Esophagus muscularis mucosa (tissue), 4 donors: ENCODE results near the gene EML6. TPM values are rescaled to one million over a fixed set of nuclear protein-coding genes. Genes with fewer than 3 reads are reported as not detected.
"Not testable (repeated sequence)": the region's sequence is repeated elsewhere in the genome, so short reads cannot be mapped to it uniquely, and the experiment has no call there.

ENCODE experiments used
- DNase-seq: peaks from one replicate; pipeline ENCODE4 v3.0.0-alpha.2; 2017; ENCODE audit errors: extremely low spot score
- H3K27ac ChIP-seq, 4 donors: fragments of 200-600 bp; sonication (generic); replicated peaks in 1 of 4; 1 replicate in 3 of 4; 2 replicates in 1 of 4; pipeline ENCODE4 v1.5.1; 2016 to 2019; ENCODE audit warnings: mild to moderate bottlenecking in 1 of 4
- H3K27me3 ChIP-seq, 4 donors: fragments of 200-600 bp; sonication (generic); one replicate each; pipeline versions ENCODE4 v1.5.1 to v1.6.0; 2016 to 2019
- H3K36me3 ChIP-seq, 4 donors: fragments of 200-600 bp; sonication (generic); one replicate each; pipeline ENCODE4 v1.5.1; 2016 to 2019
- H3K4me1 ChIP-seq, 4 donors: fragments of 200-600 bp; sonication (generic); one replicate each; pipeline ENCODE4 v1.5.1; 2016 to 2019
- H3K4me3 ChIP-seq, 4 donors: fragments of 200-600 bp; sonication (generic); 1 replicate in 2 of 4; 2 replicates in 2 of 4; pipeline ENCODE4 v1.5.1; 2016 to 2019; ENCODE audit warnings: mild to moderate bottlenecking in 4 of 4, moderate library complexity in 1 of 4
- H3K9me3 ChIP-seq, 4 donors: fragments of 200-600 bp; sonication (generic); 1 replicate in 3 of 4; 2 replicates in 1 of 4; pipeline ENCODE4 v1.5.1; 2016 to 2019
- EP300 ChIP-seq: sonication (generic); formaldehyde crosslinking; IDR thresholded peaks from one replicate; pipeline ENCODE4 v1.6.1; 2017; ENCODE audit warnings: antibody characterized with exemption
- POLR2A ChIP-seq: fragments of 450-650 bp; IDR thresholded peaks from one replicate; pipeline ENCODE4 v1.6.1; 2017; ENCODE audit warnings: antibody characterized with exemption, moderate library complexity, mild to moderate bottlenecking, low read depth
- POLR2AphosphoS5 ChIP-seq, 2 donors: sonication (generic); formaldehyde crosslinking; IDR thresholded peaks; one replicate each; pipeline ENCODE4 v1.6.1; 2017; ENCODE audit warnings: antibody characterized with exemption in 2 of 2
- WGBS: methylation state at CpG from one replicate; pipeline ENCODE4 v1.1.5; 2018; 5-methylcytosine and 5-hydroxymethylcytosine counted together
- intact Hi-C: fragments of 100-400 bp; cut with DNase I; formaldehyde crosslinking; loops from one replicate; pipeline ENCODE4 v1.15.1; 2023
- total RNA-seq, 4 donors: library from RNA; depleted of rRNA; stranded (reverse); fragments of >200 nt; gene quantifications; one replicate each; pipeline versions ENCODE4 v1.1.0 to v1.2.1, GENCODE V29; 2016
- TF ChIP-seq, protein P1 (sequence below), 3 experiments: fragments of 200-600 bp in 2 of 3; fragments of 450-650 bp in 1 of 3; sonication (generic) in 2 of 3; IDR thresholded peaks; one replicate each; pipeline ENCODE4 v1.5.1; 2017 to 2019; ENCODE audit warnings: antibody characterized with exemption in 3 of 3, mild to moderate bottlenecking in 2 of 3, moderate library complexity in 1 of 3

EML6 gene
- total RNA-seq, 4 donors from 2014 or later, result 0.75 to 4.6 (median 0.89) TPM

DNA sequence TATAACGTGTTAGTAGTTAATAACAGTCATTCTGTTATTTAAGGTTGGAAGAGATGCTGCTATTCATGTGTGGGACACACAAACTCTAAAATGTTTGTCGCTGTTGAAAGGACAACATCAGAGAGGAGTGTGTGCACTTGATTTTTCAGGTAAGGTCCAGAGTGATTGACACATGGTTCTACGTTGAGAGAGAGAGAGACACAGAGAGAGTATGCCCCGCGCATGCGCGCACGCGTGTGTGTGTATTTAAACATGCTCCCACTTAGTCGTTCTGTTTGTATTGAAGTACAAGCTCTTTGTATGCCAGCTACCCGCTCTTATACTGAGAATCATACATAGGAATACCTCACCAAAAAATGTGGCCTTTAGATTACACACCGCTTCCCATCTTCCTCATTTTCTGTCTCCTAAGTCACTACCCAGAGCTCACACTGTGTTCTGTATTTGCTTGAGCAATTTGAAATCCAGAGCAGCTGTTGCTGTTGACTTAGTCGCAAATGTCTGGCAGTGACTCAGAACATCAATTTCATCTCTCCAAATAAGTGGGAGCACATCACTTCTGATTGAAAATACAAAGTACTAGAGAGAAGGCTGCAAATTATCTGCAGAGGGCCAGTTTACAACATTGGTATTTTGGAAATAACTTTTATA lies 148.1 kb downstream of the EML6 start:
- no peak for DNase-seq
- Histone ChIP-seq H3K4me1 (no peaks in the 10 kb centered on the region), H3K4me3 (no peak overlapping the region), H3K27ac (no peak overlapping the region), H3K36me3 (no peaks in the 10 kb centered on the region), H3K27me3 (no peaks in the 10 kb centered on the region), H3K9me3 (no peaks in the 10 kb centered on the region)
- TF ChIP-seq POLR2AphosphoS5 (IDR thresholded peaks at IDR 0.05) (no peak), POLR2A (no peak), EP300 (no peak)
- TF ChIP-seq, protein P1, sequence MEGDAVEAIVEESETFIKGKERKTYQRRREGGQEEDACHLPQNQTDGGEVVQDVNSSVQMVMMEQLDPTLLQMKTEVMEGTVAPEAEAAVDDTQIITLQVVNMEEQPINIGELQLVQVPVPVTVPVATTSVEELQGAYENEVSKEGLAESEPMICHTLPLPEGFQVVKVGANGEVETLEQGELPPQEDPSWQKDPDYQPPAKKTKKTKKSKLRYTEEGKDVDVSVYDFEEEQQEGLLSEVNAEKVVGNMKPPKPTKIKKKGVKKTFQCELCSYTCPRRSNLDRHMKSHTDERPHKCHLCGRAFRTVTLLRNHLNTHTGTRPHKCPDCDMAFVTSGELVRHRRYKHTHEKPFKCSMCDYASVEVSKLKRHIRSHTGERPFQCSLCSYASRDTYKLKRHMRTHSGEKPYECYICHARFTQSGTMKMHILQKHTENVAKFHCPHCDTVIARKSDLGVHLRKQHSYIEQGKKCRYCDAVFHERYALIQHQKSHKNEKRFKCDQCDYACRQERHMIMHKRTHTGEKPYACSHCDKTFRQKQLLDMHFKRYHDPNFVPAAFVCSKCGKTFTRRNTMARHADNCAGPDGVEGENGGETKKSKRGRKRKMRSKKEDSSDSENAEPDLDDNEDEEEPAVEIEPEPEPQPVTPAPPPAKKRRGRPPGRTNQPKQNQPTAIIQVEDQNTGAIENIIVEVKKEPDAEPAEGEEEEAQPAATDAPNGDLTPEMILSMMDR (IDR thresholded peaks at IDR 0.05), result no peak
- intact Hi-C loops, result no loop called here
- WGBS, result 92% methylated on average over 13 of the region's 13 CpGs

DNA sequence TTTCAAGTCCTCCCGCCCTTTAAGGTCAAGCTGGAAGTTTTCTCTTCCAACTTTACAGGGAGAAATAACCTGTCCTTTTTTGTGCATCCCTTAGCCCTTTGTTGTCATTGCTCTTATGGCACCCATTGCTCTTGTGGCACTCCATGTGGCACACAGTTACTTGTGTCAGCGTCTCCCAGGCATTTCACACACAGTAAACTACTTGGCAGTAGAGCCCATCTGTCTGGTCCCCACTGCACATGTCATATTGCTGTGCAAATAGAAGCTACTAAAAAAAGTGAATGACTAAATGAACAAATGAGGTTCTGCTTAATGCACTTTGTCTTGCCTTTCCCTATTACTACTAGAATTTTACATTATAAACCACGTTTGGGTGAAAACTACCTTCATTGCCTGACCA lies 149.3 kb downstream of the EML6 start:
- DNase-seq, result no peak
- Histone ChIP-seq H3K36me3 (no peaks in the 10 kb centered on the region), H3K27me3 (no peaks in the 10 kb centered on the region), H3K27ac (no peak overlapping the region), H3K4me3 (no peak overlapping the region), H3K9me3 (no peaks in the 10 kb centered on the region), H3K4me1 (no peaks in the 10 kb centered on the region)
- 87% methylated on average over 3 of the region's 3 CpGs for WGBS
- TF ChIP-seq EP300 (no peak), POLR2A (no peak), POLR2AphosphoS5 (IDR thresholded peaks at IDR 0.05) (no peak)
- TF ChIP-seq, protein P1 (IDR thresholded peaks at IDR 0.05), result no peak
- intact Hi-C loops, result no loop called here

DNA sequence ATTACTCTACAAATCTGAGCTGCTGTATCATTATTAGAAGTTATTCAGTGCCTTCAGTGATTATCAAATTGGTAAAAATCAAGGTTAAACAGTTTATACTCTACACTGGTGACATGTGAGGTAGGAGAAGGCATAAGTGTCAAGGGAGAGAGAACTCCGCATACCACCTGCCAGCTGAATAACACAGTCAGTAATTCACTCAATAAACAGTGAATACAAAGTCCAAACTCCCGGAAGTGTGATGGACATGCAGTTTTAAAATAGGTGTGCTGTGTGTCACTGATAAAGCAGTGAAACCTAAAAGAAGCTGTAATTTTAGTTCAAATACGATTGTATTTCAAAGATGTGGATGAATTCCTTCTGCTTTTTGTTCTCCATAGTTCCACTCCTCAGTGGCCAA lies 149.8 kb downstream of the EML6 start:
- H3K36me3 ChIP-seq, intact Hi-C loops, H3K4me3 ChIP-seq, H3K9me3 ChIP-seq, H3K27me3 ChIP-seq, H3K4me1 ChIP-seq, H3K27ac ChIP-seq, DNase-seq: not testable (repeated sequence)
- WGBS, result 64% methylated on average over 3 of the region's 3 CpGs

DNA sequence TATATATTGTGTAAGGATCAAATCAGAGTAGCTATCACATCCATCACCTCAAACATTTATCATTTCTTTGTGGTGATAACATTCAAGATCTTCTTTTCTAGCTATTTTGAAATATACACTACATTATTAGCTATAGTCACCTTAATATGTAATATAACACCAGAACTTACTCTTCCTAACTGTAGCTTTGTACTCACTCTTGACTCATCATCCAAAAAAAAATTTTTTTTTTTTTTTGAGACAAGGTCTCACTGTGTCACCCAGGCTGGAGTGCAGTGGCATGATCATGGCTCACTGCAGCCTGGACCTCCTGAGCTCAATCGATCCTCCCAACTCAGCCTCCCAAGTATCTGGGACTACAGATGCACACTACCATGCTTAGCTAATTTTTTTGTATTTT lies 153.3 kb downstream of the EML6 start:
- intact Hi-C loops, result no loop called here
- H3K36me3 ChIP-seq, result no peaks in the 10 kb centered on the region
- no peaks in the 10 kb centered on the region for H3K27me3 ChIP-seq
- 86% methylated on average over 1 of the region's 1 CpG for WGBS
- TF ChIP-seq POLR2AphosphoS5 (IDR thresholded peaks at IDR 0.05) (no peak), EP300 (no peak), POLR2A (no peak)
- TF ChIP-seq, protein P1 (IDR thresholded peaks at IDR 0.05), result no peak
- H3K4me1 ChIP-seq, result no peaks in the 10 kb centered on the region
- DNase-seq, result no peak
- no peak overlapping the region for H3K27ac ChIP-seq
- no peak overlapping the region for H3K4me3 ChIP-seq
- no peaks in the 10 kb centered on the region for H3K9me3 ChIP-seq

DNA sequence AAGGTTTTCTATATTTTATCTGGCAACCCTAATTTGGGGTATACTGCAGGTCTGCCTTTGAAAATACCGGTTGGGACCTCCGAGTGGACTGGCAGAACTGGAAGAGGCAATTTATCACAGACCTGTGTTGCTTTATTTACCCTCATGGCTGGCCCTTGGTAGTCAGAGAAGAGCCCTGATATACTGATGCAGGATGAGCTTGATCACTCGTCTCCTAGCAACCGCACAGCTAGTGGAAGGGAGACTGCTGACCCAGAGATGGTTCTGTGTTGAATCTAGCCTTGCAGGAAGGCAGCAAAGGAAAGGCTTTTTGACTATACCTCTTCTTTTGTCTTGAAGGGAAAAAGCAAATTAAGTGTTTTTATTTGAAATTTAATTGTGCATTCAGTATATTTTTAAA lies 154.7 kb downstream of the EML6 start:
- WGBS, result 82% methylated on average over 4 of the region's 4 CpGs
- Histone ChIP-seq H3K36me3 (no peaks in the 10 kb centered on the region), H3K4me3 (no peak overlapping the region)

More for the DNA sequence above, 154.7 kb downstream of the EML6 start:
- H3K27me3 ChIP-seq, result no peaks in the 10 kb centered on the region
- intact Hi-C loops, result no loop called here
- no peaks in the 10 kb centered on the region for H3K9me3 ChIP-seq
- DNase-seq, result no peak
- TF ChIP-seq, protein P1 (IDR thresholded peaks at IDR 0.05), result no peak
- TF ChIP-seq POLR2A, result no peak
- no peak for TF ChIP-seq EP300
- TF ChIP-seq POLR2AphosphoS5 (IDR thresholded peaks at IDR 0.05), result no peak
- H3K4me1 ChIP-seq, result no peaks in the 10 kb centered on the region
- H3K27ac ChIP-seq, result no peak overlapping the region
